Retinal pigment epithelial cell (primary cell): ENCODE results near the gene CDADC1.

Experiments
- DNase-seq: peaks from one replicate; pipeline ENCODE4 v3.0.0-alpha.2; 2010; ENCODE audit warnings: low read depth
- H3K4me3 ChIP-seq: 2 replicates; pipeline ENCODE4 v1.5.1; 2011; ENCODE audit warnings: mild to moderate bottlenecking, low read length, control low read depth, moderate library complexity
- TF ChIP-seq, protein P1 (sequence below): conservative IDR thresholded peaks from 2 replicates; pipeline ENCODE4 v1.5.1; 2011; ENCODE audit warnings: low read depth, low read length, control low read depth, inconsistent platforms

The CDADC1 gene

GRCh38 chr13:49304356-49304755 is 56.6 kb downstream of the CDADC1 start:
- no peak for DNase-seq
- H3K4me3 ChIP-seq: no peak overlapping the region
- TF ChIP-seq, protein P1, sequence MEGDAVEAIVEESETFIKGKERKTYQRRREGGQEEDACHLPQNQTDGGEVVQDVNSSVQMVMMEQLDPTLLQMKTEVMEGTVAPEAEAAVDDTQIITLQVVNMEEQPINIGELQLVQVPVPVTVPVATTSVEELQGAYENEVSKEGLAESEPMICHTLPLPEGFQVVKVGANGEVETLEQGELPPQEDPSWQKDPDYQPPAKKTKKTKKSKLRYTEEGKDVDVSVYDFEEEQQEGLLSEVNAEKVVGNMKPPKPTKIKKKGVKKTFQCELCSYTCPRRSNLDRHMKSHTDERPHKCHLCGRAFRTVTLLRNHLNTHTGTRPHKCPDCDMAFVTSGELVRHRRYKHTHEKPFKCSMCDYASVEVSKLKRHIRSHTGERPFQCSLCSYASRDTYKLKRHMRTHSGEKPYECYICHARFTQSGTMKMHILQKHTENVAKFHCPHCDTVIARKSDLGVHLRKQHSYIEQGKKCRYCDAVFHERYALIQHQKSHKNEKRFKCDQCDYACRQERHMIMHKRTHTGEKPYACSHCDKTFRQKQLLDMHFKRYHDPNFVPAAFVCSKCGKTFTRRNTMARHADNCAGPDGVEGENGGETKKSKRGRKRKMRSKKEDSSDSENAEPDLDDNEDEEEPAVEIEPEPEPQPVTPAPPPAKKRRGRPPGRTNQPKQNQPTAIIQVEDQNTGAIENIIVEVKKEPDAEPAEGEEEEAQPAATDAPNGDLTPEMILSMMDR: no peak

DNA sequence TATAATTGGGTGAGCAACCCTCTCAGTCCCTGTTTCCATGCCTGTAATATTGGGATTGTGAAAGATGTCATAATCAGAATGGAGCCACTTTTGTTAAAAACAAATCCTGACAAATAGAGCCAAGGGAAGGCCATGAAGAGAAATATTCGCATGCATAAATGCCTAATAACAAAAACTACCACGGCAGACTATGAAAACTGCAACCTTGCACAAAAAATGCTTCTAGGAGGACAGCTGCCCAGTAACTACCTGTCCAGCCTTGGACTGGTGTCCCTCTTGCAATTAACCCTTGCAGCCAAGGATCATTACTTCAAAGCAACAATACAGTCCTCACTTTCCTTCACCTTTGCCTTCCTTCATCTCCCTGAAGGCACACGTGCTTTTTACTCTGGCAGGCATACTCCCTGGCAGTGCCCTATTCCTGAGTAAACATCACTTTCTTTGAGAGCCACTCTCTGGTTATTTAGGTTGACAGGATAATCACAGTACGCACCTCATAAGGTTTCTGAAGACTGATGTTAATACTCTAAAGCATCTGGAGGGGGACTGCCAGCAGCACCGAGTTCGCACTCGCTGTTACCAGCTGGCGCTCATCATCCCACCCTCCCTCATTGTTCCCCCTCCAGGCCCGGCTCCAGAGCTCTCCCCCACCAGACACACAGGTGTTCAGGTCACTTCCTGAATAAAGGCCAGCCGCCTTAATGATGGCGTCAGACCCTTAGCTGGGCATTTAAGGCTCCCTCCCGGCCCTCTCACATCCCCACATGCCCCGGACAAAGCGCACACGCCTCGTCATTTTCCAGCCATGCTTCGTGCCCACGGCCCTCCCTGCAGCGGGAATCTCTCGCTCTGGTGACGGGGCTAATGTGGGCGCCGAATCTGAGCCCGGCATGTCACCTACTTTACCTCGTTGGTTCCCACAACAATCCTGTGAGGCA is 57.3 kb downstream of the CDADC1 start:
- TF ChIP-seq, protein P1: no peak
- DNase-seq: no peak
- H3K4me3 ChIP-seq: no peak overlapping the region

DNA sequence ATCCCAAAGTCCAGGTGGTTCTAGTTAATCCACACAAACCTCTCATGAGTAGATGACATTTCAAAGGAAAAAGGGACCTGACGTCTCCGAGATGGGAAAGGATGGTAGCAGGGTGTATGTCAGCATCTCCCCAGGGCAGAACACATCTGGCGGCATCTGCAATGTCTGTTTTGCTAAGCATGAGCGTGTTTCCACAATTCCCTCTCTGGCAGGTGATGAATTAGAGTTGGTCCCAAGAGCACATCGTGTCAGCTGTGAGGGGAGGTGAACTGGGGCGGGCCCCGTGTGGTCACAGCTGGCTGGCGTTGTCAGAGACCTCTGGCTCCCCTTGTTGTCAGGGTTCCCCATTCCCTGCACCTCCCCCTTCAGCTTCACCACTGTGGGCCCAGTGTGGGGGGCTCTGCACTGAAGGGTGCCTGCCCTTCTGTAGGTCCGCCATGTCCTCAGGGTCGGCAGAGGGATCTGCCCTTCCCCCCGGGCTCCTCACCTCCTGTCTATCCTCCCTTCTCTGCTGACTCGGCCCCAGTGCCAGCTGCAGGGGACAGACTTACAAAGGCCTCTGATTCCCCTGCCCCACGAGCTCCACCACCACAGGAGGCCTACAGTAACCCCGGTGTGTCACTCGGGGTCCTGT is 58.2 kb downstream of the CDADC1 start:
- no peak overlapping the region for H3K4me3 ChIP-seq
- TF ChIP-seq, protein P1: no peak
- DNase-seq: no peak

- no peak overlapping the region for H3K4me3 ChIP-seq
- TF ChIP-seq, protein P1: no peak
- no peak for DNase-seq
Observed at GRCh38 chr13:49307365-49307764, 59.6 kb downstream of the CDADC1 start.

GRCh38 chr13:49308097-49308875 is 60.6 kb downstream of the CDADC1 start:
- TF ChIP-seq, protein P1: no peak
- DNase-seq: no peak
- H3K4me3 ChIP-seq: no peak overlapping the region

GRCh38 chr13:49308921-49309408 is 61.2 kb downstream of the CDADC1 start:
- TF ChIP-seq, protein P1: no peak
- no peak for DNase-seq
- H3K4me3 ChIP-seq: no peak overlapping the region
